ENCODE measurements around the gene THSD4.
A peak's percentile ranks its signal among the peaks of the same experiment; 100 is the strongest.
"Not testable (repeated sequence)": the region's sequence is repeated elsewhere in the genome, so short reads cannot be mapped to it uniquely, and the experiment has no call there.

The THSD4 gene

GRCh38 chr15:71121442-71121841, 6.2 kb downstream of the THSD4 start:
- Histone ChIP-seq H3K36me3 (ENCODE audit: control insufficient read depth, insufficient read depth, low read length) (no peaks in the 10 kb centered on the region), H3K4me1 (ENCODE audit: control insufficient read depth, insufficient read depth, low read length, poor library complexity, severe bottlenecking) (no peaks in the 10 kb centered on the region), H3K27ac (ENCODE audit: low read depth, low read length, severe bottlenecking) (no peak overlapping the region), H3K9me3 (ENCODE audit: control insufficient read depth, low read length) (no peaks in the 10 kb centered on the region), H3K4me3 (ENCODE audit: extremely low read depth, insufficient read depth, low read length, poor library complexity, severe bottlenecking) (no peak overlapping the region)
- WGBS, 2 experiments (ENCODE audit: insufficient coverage in 2 of 2): 71 to 86% methylated on average over 2 to 3 of the region's 4 CpGs

GRCh38 chr15:71124937-71125790, 9.9 kb downstream of the THSD4 start:
- Histone ChIP-seq H3K4me3 (ENCODE audit: extremely low read depth, insufficient read depth, low read length, poor library complexity, severe bottlenecking) (no peak overlapping the region), H3K9me3 (ENCODE audit: control insufficient read depth, low read length) (no peaks in the 10 kb centered on the region), H3K4me1 (ENCODE audit: control insufficient read depth, insufficient read depth, low read length, poor library complexity, severe bottlenecking) (no peaks in the 10 kb centered on the region), H3K27ac (ENCODE audit: low read depth, low read length, severe bottlenecking) (no peak overlapping the region), H3K36me3 (ENCODE audit: control insufficient read depth, insufficient read depth, low read length) (no peaks in the 10 kb centered on the region)
- 91 to 94% methylated on average over 3 to 7 of the region's 8 CpGs for WGBS, 2 experiments (ENCODE audit: insufficient coverage in 2 of 2)

GRCh38 chr15:71125831-71126450, 10.7 kb downstream of the THSD4 start:
- H3K4me1 ChIP-seq (ENCODE audit: control insufficient read depth, insufficient read depth, low read length, poor library complexity, severe bottlenecking): no peaks in the 10 kb centered on the region
- no peak overlapping the region for H3K4me3 ChIP-seq (ENCODE audit: extremely low read depth, insufficient read depth, low read length, poor library complexity, severe bottlenecking)
- no peaks in the 10 kb centered on the region for H3K36me3 ChIP-seq (ENCODE audit: control insufficient read depth, insufficient read depth, low read length)
- WGBS, 2 experiments (ENCODE audit: insufficient coverage in 2 of 2): 91 to 95% methylated on average over 7 to 12 of the region's 14 CpGs
- H3K9me3 ChIP-seq (ENCODE audit: control insufficient read depth, low read length): no peaks in the 10 kb centered on the region
- no peak overlapping the region for H3K27ac ChIP-seq (ENCODE audit: low read depth, low read length, severe bottlenecking)

GRCh38 chr15:71127083-71127482, 11.8 kb downstream of the THSD4 start:
- Histone ChIP-seq H3K27ac (ENCODE audit: low read depth, low read length, severe bottlenecking) (no peak overlapping the region), H3K4me1 (ENCODE audit: control insufficient read depth, insufficient read depth, low read length, poor library complexity, severe bottlenecking) (no peaks in the 10 kb centered on the region), H3K9me3 (ENCODE audit: control insufficient read depth, low read length) (no peaks in the 10 kb centered on the region), H3K4me3 (ENCODE audit: extremely low read depth, insufficient read depth, low read length, poor library complexity, severe bottlenecking) (no peak overlapping the region), H3K36me3 (ENCODE audit: control insufficient read depth, insufficient read depth, low read length) (no peaks in the 10 kb centered on the region)

DNA sequence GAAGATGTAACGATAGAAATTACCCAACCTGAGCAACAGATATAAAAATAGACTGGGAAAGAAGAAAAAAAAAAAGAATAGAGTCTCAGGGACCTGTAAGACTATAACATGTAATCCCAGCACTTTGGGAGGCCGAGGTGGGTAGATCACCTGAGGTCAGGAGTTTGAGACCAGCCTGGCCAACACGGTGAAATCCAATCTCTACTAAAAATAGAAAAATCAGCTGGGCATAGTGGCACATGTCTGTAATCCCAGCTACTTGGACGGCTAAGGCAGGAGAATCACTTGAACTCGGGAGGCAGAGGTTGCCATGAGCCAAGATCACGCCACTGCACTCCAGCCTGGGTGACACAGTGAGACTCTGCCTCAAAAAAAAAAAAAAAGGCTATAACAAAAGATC, 12.9 kb downstream of the THSD4 start:
- H3K27ac ChIP-seq (ENCODE audit: low read depth, low read length, severe bottlenecking); H3K4me3 ChIP-seq (ENCODE audit: extremely low read depth, insufficient read depth, low read length, poor library complexity, severe bottlenecking); H3K4me1 ChIP-seq (ENCODE audit: control insufficient read depth, insufficient read depth, low read length, poor library complexity, severe bottlenecking); H3K36me3 ChIP-seq (ENCODE audit: control insufficient read depth, insufficient read depth, low read length); H3K9me3 ChIP-seq (ENCODE audit: control insufficient read depth, low read length): not testable (repeated sequence)
- 73 to 94% methylated on average over 3 to 4 of the region's 6 CpGs for WGBS, 2 experiments (ENCODE audit: insufficient coverage in 2 of 2)

GRCh38 chr15:71128939-71129562, 13.8 kb downstream of the THSD4 start:
- Histone ChIP-seq H3K4me1 (ENCODE audit: control insufficient read depth, insufficient read depth, low read length, poor library complexity, severe bottlenecking) (peaks cover 6% of the 10 kb centered on the region), H3K36me3 (ENCODE audit: control insufficient read depth, insufficient read depth, low read length) (no peaks in the 10 kb centered on the region), H3K9me3 (ENCODE audit: control insufficient read depth, low read length) (no peaks in the 10 kb centered on the region), H3K27ac (ENCODE audit: low read depth, low read length, severe bottlenecking) (no peak overlapping the region), H3K4me3 (ENCODE audit: extremely low read depth, insufficient read depth, low read length, poor library complexity, severe bottlenecking) (no peak overlapping the region)
- WGBS, 2 experiments (ENCODE audit: insufficient coverage in 2 of 2): 92% methylated on average over 4 to 6 of the region's 6 CpGs

GRCh38 chr15:71129669-71130068, 14.4 kb downstream of the THSD4 start:
- no peaks in the 10 kb centered on the region for H3K36me3 ChIP-seq (ENCODE audit: control insufficient read depth, insufficient read depth, low read length)
- H3K9me3 ChIP-seq (ENCODE audit: control insufficient read depth, low read length): no peaks in the 10 kb centered on the region
- 96% methylated on average over 4 of the region's 6 CpGs; no CpG with 5 or more reads in 1 of the 2 experiments for WGBS, 2 experiments (ENCODE audit: insufficient coverage in 2 of 2)
- H3K4me1 ChIP-seq (ENCODE audit: control insufficient read depth, insufficient read depth, low read length, poor library complexity, severe bottlenecking): peaks cover 8% of the 10 kb centered on the region
- no peak overlapping the region for H3K4me3 ChIP-seq (ENCODE audit: extremely low read depth, insufficient read depth, low read length, poor library complexity, severe bottlenecking)
- no peak overlapping the region for H3K27ac ChIP-seq (ENCODE audit: low read depth, low read length, severe bottlenecking)

- Histone ChIP-seq H3K4me1 (ENCODE audit: control insufficient read depth, insufficient read depth, low read length, poor library complexity, severe bottlenecking) (peaks cover 13% of the 10 kb centered on the region), H3K27ac (ENCODE audit: low read depth, low read length, severe bottlenecking) (no peak overlapping the region), H3K4me3 (ENCODE audit: extremely low read depth, insufficient read depth, low read length, poor library complexity, severe bottlenecking) (no peak overlapping the region), H3K36me3 (ENCODE audit: control insufficient read depth, insufficient read depth, low read length) (no peaks in the 10 kb centered on the region), H3K9me3 (ENCODE audit: control insufficient read depth, low read length) (no peaks in the 10 kb centered on the region)
- WGBS, 2 experiments (ENCODE audit: insufficient coverage in 2 of 2): 100% methylated on average over 1 of the region's 5 CpGs; no CpG with 5 or more reads in 1 of the 2 experiments
Measured at GRCh38 chr15:71131601-71132362, 16.5 kb downstream of the THSD4 start.

GRCh38 chr15:71133747-71134472, 18.6 kb downstream of the THSD4 start:
- Histone ChIP-seq H3K27ac (ENCODE audit: low read depth, low read length, severe bottlenecking) (no peak overlapping the region), H3K4me3 (ENCODE audit: extremely low read depth, insufficient read depth, low read length, poor library complexity, severe bottlenecking) (no peak overlapping the region), H3K36me3 (ENCODE audit: control insufficient read depth, insufficient read depth, low read length) (no peaks in the 10 kb centered on the region), H3K9me3 (ENCODE audit: control insufficient read depth, low read length) (no peaks in the 10 kb centered on the region), H3K4me1 (ENCODE audit: control insufficient read depth, insufficient read depth, low read length, poor library complexity, severe bottlenecking) (peaks cover 19% of the 10 kb centered on the region)
- WGBS, 2 experiments (ENCODE audit: insufficient coverage in 2 of 2): 90% methylated on average over 10 to 12 of the region's 12 CpGs

GRCh38 chr15:71136159-71136783, 21.0 kb downstream of the THSD4 start:
- Histone ChIP-seq H3K9me3 (ENCODE audit: control insufficient read depth, low read length) (peaks cover 5% of the 10 kb centered on the region), H3K27ac (ENCODE audit: low read depth, low read length, severe bottlenecking) (peak overlapping the region; percentile 70), H3K4me1 (ENCODE audit: control insufficient read depth, insufficient read depth, low read length, poor library complexity, severe bottlenecking) (peaks cover 19% of the 10 kb centered on the region), H3K4me3 (ENCODE audit: extremely low read depth, insufficient read depth, low read length, poor library complexity, severe bottlenecking) (no peak overlapping the region), H3K36me3 (ENCODE audit: control insufficient read depth, insufficient read depth, low read length) (no peaks in the 10 kb centered on the region)
- WGBS, 2 experiments (ENCODE audit: insufficient coverage in 2 of 2): 79 to 84% methylated on average over 8 of the region's 13 CpGs
